CD14-positive monocyte (primary cell): ENCODE measurements around the gene STX1A. TPM values are rescaled to one million over a fixed set of nuclear protein-coding genes. Genes with fewer than 3 reads are reported as not detected.

Experiments
- DNase-seq, 3 donors: peaks; one replicate each; pipeline ENCODE4 v3.0.0-alpha.2; 2011 to 2022
- H2AFZ ChIP-seq: 2 replicates; pipeline ENCODE4 v1.6.0; 2012; ENCODE audit warnings: mild to moderate bottlenecking, low read depth, low read length, inconsistent platforms; ENCODE audit not compliant: insufficient read depth, poor library complexity, severe bottlenecking
- H3K27ac ChIP-seq, 2 donors: 1 replicate in 1 of 2; 2 replicates in 1 of 2; pipeline ENCODE4 v1.5.1; 2012 to 2013; ENCODE audit warnings: low read length in 2 of 2, control low read depth in 1 of 2, inconsistent platforms in 1 of 2, low read depth in 1 of 2, mild to moderate bottlenecking in 1 of 2
- H3K27me3 ChIP-seq, 2 donors: one replicate each; pipeline versions ENCODE4 v1.6.0 to v1.6.1; 2011 to 2013; ENCODE audit warnings: low read length in 2 of 2; ENCODE audit not compliant: control insufficient read depth in 2 of 2, insufficient read depth in 2 of 2
- H3K36me3 ChIP-seq, 2 donors: replicated peaks in 1 of 2; 1 replicate in 1 of 2; 2 replicates in 1 of 2; pipeline versions ENCODE4 v1.5.1 to v1.6.1; 2012 to 2013; ENCODE audit warnings: low read length in 2 of 2, control low read depth in 1 of 2, inconsistent platforms in 1 of 2, mild to moderate bottlenecking in 1 of 2; ENCODE audit not compliant: insufficient read depth in 2 of 2, control insufficient read depth in 1 of 2
- H3K4me1 ChIP-seq, 2 donors: 1 replicate in 1 of 2; 2 replicates in 1 of 2; pipeline versions ENCODE4 v1.5.1 to v1.6.1; 2012 to 2013; ENCODE audit warnings: low read length in 2 of 2, control low read depth in 1 of 2, inconsistent platforms in 1 of 2, mild to moderate bottlenecking in 1 of 2, moderate library complexity in 1 of 2; ENCODE audit not compliant: insufficient read depth in 2 of 2, control insufficient read depth in 1 of 2
- H3K4me2 ChIP-seq: replicated peaks from 2 replicates; pipeline ENCODE3; 2012; ENCODE audit warnings: low read length, moderate library complexity, mild to moderate bottlenecking; ENCODE audit not compliant: poor library complexity, severe bottlenecking; ENCODE audit errors: extremely low read depth
- H3K4me3 ChIP-seq, 3 experiments: fragments of 200-600 bp in 1 of 3; sonication (generic) in 1 of 3; replicated peaks in 1 of 3; 1 replicate in 2 of 3; 2 replicates in 1 of 3; pipeline ENCODE4 v1.5.1; 2011 to 2013; ENCODE audit warnings: low read length in 3 of 3, mild to moderate bottlenecking in 3 of 3, control low read depth in 2 of 3, low read depth in 2 of 3, inconsistent platforms in 1 of 3, moderate library complexity in 1 of 3
- H3K79me2 ChIP-seq: 2 replicates; pipeline ENCODE4 v1.6.0; 2012; ENCODE audit warnings: mild to moderate bottlenecking, control low read depth, inconsistent platforms, low read length, moderate library complexity; ENCODE audit not compliant: insufficient read depth
- H3K9ac ChIP-seq: 2 replicates; pipeline ENCODE4 v1.6.0; 2017; ENCODE audit warnings: low read length, mild to moderate bottlenecking; ENCODE audit not compliant: insufficient read depth, poor library complexity, severe bottlenecking
- H3K9me3 ChIP-seq, 2 donors: replicated peaks in 1 of 2; 1 replicate in 1 of 2; 2 replicates in 1 of 2; pipeline versions ENCODE4 v1.5.1 to v1.6.1; 2012 to 2013; ENCODE audit warnings: low read length in 2 of 2, control low read depth in 1 of 2; ENCODE audit not compliant: control insufficient read depth in 1 of 2, insufficient read depth in 1 of 2
- H4K20me1 ChIP-seq: 2 replicates; pipeline ENCODE4 v1.6.0; 2012; ENCODE audit warnings: mild to moderate bottlenecking, low read length, control low read depth, moderate library complexity; ENCODE audit not compliant: insufficient read depth
- H3K27ac Mint-ChIP-seq, 7 donors: one replicate each; pipeline ENCODE4 v1.8.0; 2020; ENCODE audit warnings: mild to moderate bottlenecking in 7 of 7, mixed read lengths in 7 of 7, moderate library complexity in 6 of 7, inconsistent platforms in 2 of 7
- H3K27me3 Mint-ChIP-seq, 3 donors: one replicate each; pipeline ENCODE4 v1.8.0; 2021 to 2022; ENCODE audit warnings: low read depth in 3 of 3, mild to moderate bottlenecking in 3 of 3, mixed read lengths in 3 of 3, moderate library complexity in 3 of 3, inconsistent platforms in 1 of 3
- H3K36me3 Mint-ChIP-seq, 2 donors: one replicate each; pipeline ENCODE4 v1.8.0; 2020; ENCODE audit warnings: mixed read lengths in 2 of 2, inconsistent platforms in 1 of 2, mild to moderate bottlenecking in 1 of 2
- H3K4me1 Mint-ChIP-seq: one replicate; pipeline ENCODE4 v1.8.0; 2020; ENCODE audit warnings: mild to moderate bottlenecking, mixed read lengths
- H3K4me3 Mint-ChIP-seq, 2 donors: one replicate each; pipeline ENCODE4 v1.8.0; 2020; ENCODE audit warnings: mild to moderate bottlenecking in 2 of 2, mixed read lengths in 2 of 2, moderate library complexity in 1 of 2
- H3K9me3 Mint-ChIP-seq, 7 donors: one replicate each; pipeline ENCODE4 v1.8.0; 2020 to 2022; ENCODE audit warnings: mixed read lengths in 7 of 7, mild to moderate bottlenecking in 6 of 7, moderate library complexity in 6 of 7, inconsistent platforms in 2 of 7
- WGBS: methylation state at CpG from one replicate; pipeline ENCODE4 v1.1.5; 2013; ENCODE audit warnings: missing lambda C conversion rate; ENCODE audit not compliant: insufficient coverage; 5-methylcytosine and 5-hydroxymethylcytosine counted together
- intact Hi-C, 2 donors: fragments of 100-400 bp; cut with micrococcal nuclease; formaldehyde crosslinking; loops; one replicate each; pipeline versions ENCODE4 v1.15.0 to v1.15.1; 2023
- polyA plus RNA-seq, 3 donors: library from polyadenylated mRNA; depleted of rRNA in 1 of 3; unstranded in 2 of 3; stranded (reverse) in 1 of 3; fragments of 300-500 nt in 2 of 3; fragments of >200 nt in 1 of 3; fragmentation: Illumina TruSeq in 2 of 3; gene quantifications; 1 replicate in 2 of 3; 2 replicates in 1 of 3; pipeline ENCODE4 v1.2.3, GENCODE V29; 2012 to 2021
- small RNA-seq: library from RNA; depleted of rRNA; stranded (forward); fragments of <200 nt; gene quantifications from one replicate; pipeline ENCODE3, GENCODE V24; 2012; ENCODE audit warnings: low read depth; ENCODE audit not compliant: insufficient read length
- TF ChIP-seq, protein P1 (sequence below): fragments of 200-600 bp; IDR thresholded peaks from one replicate; pipeline ENCODE4 v1.8.0; 2022; ENCODE audit warnings: antibody characterized with exemption, mild to moderate bottlenecking

The STX1A gene
- polyA plus RNA-seq, 3 donors: 0.27 to 2.7 (median 0.37) TPM

DNA sequence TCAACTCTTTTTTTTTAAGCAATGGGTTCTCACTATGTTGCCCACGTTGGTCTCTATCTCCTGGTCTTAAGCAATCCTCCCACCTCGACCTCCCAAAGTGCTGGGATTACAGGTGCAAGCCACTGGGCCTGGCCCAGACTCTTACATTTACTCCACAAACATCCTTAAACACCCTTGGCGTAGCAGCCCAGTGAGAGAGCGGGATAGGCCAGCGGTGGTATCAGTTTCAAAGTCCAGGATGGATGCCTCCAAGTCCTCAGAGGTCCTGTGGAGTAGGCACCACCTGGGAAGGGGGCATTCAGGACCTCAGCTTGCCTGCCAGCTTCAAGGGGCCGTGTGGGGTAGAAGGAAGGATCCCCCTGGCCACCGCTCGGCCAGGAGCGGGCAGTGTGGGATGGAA is 69.9 kb downstream of the STX1A start:
- Histone ChIP-seq H3K4me2 (no peak overlapping the region), H3K36me3 (no peaks in the 10 kb centered on the region), H3K27ac (no peak overlapping the region), H3K79me2 (no peaks in the 10 kb centered on the region), H2AFZ (no peak overlapping the region), H3K9ac (no peak overlapping the region), H3K4me1 (peaks cover 3 to 8% of the 10 kb centered on the region in 2 donors), H3K27me3 (peaks cover 31 to 63% of the 10 kb centered on the region in 2 donors), H4K20me1 (no peaks in the 10 kb centered on the region), H3K4me3 (no peak overlapping the region), H3K9me3 (peaks cover 0 to 10% of the 10 kb centered on the region in 2 donors)
- Mint-ChIP-seq H3K4me3 (peak overlapping the region; percentile 31 to 76), H3K4me1 (peaks cover 18% of the 10 kb centered on the region), H3K9me3 (peaks cover 0 to 5% (median 0%) of the 10 kb centered on the region in 7 donors), H3K27me3 (peaks cover 63 to 87% (median 70%) of the 10 kb centered on the region in 3 donors), H3K36me3 (peaks cover 0 to 2% of the 10 kb centered on the region in 2 donors), H3K27ac (no peak overlapping the region)
- DNase-seq: no peak
- TF ChIP-seq, protein P1, sequence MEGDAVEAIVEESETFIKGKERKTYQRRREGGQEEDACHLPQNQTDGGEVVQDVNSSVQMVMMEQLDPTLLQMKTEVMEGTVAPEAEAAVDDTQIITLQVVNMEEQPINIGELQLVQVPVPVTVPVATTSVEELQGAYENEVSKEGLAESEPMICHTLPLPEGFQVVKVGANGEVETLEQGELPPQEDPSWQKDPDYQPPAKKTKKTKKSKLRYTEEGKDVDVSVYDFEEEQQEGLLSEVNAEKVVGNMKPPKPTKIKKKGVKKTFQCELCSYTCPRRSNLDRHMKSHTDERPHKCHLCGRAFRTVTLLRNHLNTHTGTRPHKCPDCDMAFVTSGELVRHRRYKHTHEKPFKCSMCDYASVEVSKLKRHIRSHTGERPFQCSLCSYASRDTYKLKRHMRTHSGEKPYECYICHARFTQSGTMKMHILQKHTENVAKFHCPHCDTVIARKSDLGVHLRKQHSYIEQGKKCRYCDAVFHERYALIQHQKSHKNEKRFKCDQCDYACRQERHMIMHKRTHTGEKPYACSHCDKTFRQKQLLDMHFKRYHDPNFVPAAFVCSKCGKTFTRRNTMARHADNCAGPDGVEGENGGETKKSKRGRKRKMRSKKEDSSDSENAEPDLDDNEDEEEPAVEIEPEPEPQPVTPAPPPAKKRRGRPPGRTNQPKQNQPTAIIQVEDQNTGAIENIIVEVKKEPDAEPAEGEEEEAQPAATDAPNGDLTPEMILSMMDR: no peak
- intact Hi-C loops: no loop called here
- WGBS: 38% methylated on average over 4 of the region's 9 CpGs

Small RNAs within 50 kb of the gene (small RNA-seq; reads per million reads assigned to genes)
- gene MIR4284 (not detected), gene RN7SL265P (not detected)

Other genes starting within 250 kb of the STX1A start
- gene BAZ1B, start 197.4 kb downstream of the STX1A start, polyA plus RNA-seq: 10 to 100 TPM in 1 of 3 donors, 1 to 10 TPM in 2; 2.5 to 12.1 (median 5.0) TPM
- 10 to 100 TPM; 53.5 to 73.8 (median 68.7) TPM for gene BCL7B, start 162.0 kb downstream of the STX1A start, polyA plus RNA-seq
- gene TBL2, start 141.1 kb downstream of the STX1A start, polyA plus RNA-seq: 10 to 100 TPM; 10.4 to 40.1 (median 26.2) TPM
- under 1 TPM in 2 of 3 donors, not detected in 1; 0.15 to 0.24 TPM for gene MLXIPL, start 95.1 kb downstream of the STX1A start, polyA plus RNA-seq
- gene VPS37D, start 51.8 kb downstream of the STX1A start, polyA plus RNA-seq: not detected
- 1 to 10 TPM; 2.4 to 5.2 (median 3.2) TPM for gene DNAJC30, start 36.2 kb downstream of the STX1A start, polyA plus RNA-seq
- 10 to 100 TPM; 44.5 to 51.9 (median 51.1) TPM for gene BUD23, start 36.1 kb downstream of the STX1A start, polyA plus RNA-seq
- 10 to 100 TPM; 20.3 to 23.5 (median 22.1) TPM for gene ABHD11, start 19.1 kb upstream of the STX1A start, polyA plus RNA-seq
- not detected for gene CLDN3, start 50.6 kb upstream of the STX1A start, polyA plus RNA-seq
- under 1 TPM in 1 of 3 donors, not detected in 2; 0.01 TPM for gene CLDN4, start 111.3 kb upstream of the STX1A start, polyA plus RNA-seq
- 1 to 10 TPM; 1.1 to 2.1 (median 1.2) TPM for gene METTL27, start 122.8 kb upstream of the STX1A start, polyA plus RNA-seq
- not detected for gene TMEM270, start 141.5 kb upstream of the STX1A start, polyA plus RNA-seq